Fibroblast of mammary gland (primary cell): Measurements from ENCODE around the gene PCTP.
A peak's percentile ranks its signal among the peaks of the same experiment; 100 is the strongest.

ENCODE experiments used
- DNase-seq: peaks from one replicate; pipeline ENCODE4 v3.0.0-alpha.2; 2010; ENCODE audit warnings: low read depth
- H3K4me3 ChIP-seq: 2 replicates; pipeline ENCODE4 v1.5.1; 2011; ENCODE audit warnings: low read depth, mild to moderate bottlenecking, low read length, moderate library complexity; ENCODE audit not compliant: control insufficient read depth
- CTCF ChIP-seq: conservative IDR thresholded peaks from 2 replicates; pipeline ENCODE4 v1.5.1; 2011; ENCODE audit warnings: low read depth, low read length, inconsistent platforms; ENCODE audit not compliant: control insufficient read depth, insufficient read depth

The PCTP gene

DNA sequence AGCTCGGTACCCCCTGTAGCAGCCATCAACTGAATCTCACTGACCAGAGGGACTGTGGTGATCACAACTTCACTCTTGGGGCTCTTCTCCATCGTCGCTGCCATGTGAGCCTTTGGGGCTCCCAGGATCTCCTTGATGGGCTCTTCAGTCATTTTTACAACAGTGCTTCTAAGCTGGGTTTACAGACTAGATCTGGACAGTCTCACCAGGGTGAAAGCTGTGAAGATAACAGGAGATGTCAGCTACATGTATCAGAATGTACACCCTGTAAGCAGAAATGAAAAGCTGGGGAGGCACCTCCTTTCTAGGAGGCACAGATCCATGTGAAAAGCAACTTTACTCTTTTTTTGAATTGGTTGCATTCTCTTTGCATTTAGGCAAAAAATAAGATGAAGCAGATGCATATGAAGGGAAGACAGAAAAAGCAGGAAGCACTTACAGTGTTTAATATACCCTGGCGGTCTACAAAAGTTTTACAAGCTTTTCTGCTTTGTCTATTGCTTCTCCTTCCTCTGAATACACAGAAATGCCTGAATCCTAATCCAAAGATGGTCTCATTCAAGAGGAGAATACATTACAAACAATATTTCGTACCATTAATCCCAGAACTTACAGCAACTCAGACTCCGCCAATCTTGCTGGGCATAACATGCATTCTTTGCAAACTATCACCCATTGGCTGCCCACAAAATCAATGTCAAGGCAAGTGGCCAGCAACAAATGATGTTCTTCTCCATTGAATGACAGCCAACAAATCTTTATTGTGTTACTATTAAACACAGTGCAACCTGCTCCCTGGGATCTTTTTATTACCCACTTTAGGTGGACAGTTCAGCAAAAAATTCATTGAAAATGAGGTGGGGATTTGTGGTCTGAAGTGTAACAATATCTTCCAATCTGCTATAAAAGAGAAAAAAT, 29.7 kb upstream of the PCTP start:
- no peak for TF ChIP-seq CTCF
- DNase-seq: no peak
- peak overlapping the region; percentile 1 for H3K4me3 ChIP-seq

- H3K4me3 ChIP-seq: peak overlapping the region; percentile 66
- DNase-seq: peak; percentile 35
- no peak for TF ChIP-seq CTCF
These were observed 28.7 kb upstream of the PCTP start for GRCh38 chr17:55722016-55722736.

DNA sequence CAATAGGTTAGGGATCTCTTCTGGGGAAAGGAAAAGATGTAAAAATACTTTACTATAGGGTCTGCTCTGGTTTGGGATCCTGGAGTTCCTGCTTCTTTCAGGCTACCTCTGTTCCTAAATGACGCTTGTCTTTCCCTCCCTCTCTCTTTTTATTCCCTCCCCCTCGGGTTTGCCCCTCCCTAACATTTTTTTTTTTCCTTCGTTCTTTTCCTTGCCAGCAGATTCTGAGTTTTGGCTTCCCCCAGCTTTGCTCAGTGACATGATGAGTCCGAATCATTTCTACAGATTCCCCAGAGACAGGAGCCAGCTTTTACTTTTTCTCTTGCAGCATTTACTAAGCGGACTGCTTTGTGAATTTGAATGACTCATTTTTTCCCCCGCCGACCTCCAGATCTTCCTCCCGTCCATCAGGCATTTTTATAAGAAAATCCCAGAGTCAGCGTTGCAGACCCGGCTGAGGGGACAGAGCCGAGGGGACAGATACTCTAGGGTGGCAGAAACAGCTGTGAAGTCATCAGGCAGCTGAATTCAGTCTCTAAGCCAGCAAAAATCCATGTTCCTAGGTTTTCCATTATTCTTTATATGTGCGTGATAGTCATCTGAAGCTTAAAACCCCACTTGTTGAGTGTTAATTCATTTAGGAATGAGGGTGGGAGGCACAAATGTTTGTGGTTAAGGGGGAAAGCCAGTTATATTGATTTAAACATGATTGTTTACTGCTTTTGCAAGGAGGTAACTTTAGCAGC, 27.9 kb upstream of the PCTP start, which contains the start of gene TMEM100:
Gene TMEM100 (minus strand): TSS at position 123 of the 746 bp plus-strand sequence. CDS start 1,794 bp downstream, outside the sequence.
- no peak for TF ChIP-seq CTCF
- peak; percentile 97 for DNase-seq
- H3K4me3 ChIP-seq: peak within 1 kb of the TSS; percentile 66

DNA sequence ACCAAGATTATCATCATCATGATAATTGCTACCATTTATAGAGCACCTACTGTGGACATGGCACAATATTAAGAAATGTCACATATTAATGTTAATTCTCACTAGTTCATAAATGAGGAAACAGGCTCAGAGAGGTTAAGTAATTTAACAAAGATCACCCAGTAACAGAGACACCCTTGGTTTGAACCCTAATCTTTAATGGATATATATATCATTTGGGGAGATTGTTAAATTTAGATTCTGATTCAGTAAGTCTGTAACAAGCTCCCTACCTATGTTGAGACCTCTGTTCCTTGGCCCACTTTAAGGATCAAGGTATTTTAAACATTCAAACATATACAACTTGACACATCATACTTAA, 27.4 kb upstream of the PCTP start:
- TF ChIP-seq CTCF: no peak
- no peak for DNase-seq
- H3K4me3 ChIP-seq: no peak overlapping the region

GRCh38 chr17:55726440-55726839, 24.4 kb upstream of the PCTP start:
- TF ChIP-seq CTCF: no peak
- DNase-seq: peak; percentile 100
- no peak overlapping the region for H3K4me3 ChIP-seq

DNA sequence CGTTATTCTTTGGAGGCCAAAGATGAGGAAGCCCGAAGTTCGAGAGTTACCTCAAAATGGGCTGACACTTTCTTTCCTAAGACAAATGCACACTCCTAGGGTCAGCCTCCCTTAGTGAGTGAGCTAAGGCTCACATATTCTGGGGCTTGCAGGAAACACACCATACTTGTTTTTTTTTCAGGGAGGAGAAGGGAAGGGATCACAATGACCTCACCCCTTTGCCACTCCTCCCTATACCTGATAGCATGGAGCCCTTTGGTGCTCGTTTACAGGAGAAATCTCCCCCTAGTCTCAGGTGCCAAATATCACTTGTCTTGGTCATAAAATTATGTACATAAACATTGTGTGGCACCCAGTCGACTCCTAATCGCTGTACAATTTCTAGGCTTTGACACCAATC, 23.6 kb upstream of the PCTP start:
- H3K4me3 ChIP-seq: no peak overlapping the region

More for the DNA sequence above, 23.6 kb upstream of the PCTP start:
- no peak for DNase-seq
- TF ChIP-seq CTCF: no peak
